ENCODE measurements around the gene MFNG. TPM values are rescaled to one million over a fixed set of nuclear protein-coding genes. Genes with fewer than 3 reads are reported as not detected.

MFNG gene
- total RNA-seq, 4 donors from 2014 or later, result 12.4 to 47.0 (median 26.5) TPM

DNA sequence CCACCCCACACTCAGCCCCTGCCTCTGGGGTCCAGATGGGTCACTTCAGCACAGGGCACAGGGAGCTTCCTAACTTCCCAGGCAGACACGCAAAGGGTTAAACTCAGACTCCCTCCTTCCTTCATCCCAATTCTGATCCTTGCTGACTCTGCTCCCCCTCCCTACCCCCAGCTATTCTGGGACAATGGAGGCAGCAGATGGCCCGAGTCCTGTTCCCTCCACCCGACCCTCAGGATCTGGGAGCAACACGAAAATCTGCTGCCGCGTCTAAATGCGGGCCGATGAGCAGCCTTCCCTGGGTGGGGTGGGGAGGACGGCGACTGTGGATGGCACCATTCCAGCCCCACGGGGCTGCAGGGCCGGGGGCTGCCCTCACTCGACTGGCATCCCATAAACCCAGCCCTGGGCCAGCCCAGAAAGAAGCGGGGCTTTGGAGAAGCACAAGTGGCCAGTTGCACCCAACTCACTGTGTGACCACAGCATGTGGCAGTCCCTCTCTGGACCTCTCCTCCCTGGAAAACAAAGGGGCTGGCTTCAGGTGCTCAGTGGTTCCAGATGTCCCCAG is 18.7 kb downstream of the MFNG start:
- H3K4me3 ChIP-seq, result no peak overlapping the region
- H3K4me1 ChIP-seq, result peaks cover 0 to 6% (median 0%) of the 10 kb centered on the region in 4 donors
- H3K9me3 ChIP-seq, result no peaks in the 10 kb centered on the region
- no peaks in the 10 kb centered on the region for H3K27me3 ChIP-seq
- H3K27ac ChIP-seq, result no peak overlapping the region
- H3K36me3 ChIP-seq, result peaks cover 0 to 11% (median 0%) of the 10 kb centered on the region in 3 donors
- no peak for TF ChIP-seq POLR2A (IDR thresholded peaks at IDR 0.05)
- TF ChIP-seq, protein P1, sequence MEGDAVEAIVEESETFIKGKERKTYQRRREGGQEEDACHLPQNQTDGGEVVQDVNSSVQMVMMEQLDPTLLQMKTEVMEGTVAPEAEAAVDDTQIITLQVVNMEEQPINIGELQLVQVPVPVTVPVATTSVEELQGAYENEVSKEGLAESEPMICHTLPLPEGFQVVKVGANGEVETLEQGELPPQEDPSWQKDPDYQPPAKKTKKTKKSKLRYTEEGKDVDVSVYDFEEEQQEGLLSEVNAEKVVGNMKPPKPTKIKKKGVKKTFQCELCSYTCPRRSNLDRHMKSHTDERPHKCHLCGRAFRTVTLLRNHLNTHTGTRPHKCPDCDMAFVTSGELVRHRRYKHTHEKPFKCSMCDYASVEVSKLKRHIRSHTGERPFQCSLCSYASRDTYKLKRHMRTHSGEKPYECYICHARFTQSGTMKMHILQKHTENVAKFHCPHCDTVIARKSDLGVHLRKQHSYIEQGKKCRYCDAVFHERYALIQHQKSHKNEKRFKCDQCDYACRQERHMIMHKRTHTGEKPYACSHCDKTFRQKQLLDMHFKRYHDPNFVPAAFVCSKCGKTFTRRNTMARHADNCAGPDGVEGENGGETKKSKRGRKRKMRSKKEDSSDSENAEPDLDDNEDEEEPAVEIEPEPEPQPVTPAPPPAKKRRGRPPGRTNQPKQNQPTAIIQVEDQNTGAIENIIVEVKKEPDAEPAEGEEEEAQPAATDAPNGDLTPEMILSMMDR (IDR thresholded peaks at IDR 0.05), result no peak
- no peak for DNase-seq

DNA sequence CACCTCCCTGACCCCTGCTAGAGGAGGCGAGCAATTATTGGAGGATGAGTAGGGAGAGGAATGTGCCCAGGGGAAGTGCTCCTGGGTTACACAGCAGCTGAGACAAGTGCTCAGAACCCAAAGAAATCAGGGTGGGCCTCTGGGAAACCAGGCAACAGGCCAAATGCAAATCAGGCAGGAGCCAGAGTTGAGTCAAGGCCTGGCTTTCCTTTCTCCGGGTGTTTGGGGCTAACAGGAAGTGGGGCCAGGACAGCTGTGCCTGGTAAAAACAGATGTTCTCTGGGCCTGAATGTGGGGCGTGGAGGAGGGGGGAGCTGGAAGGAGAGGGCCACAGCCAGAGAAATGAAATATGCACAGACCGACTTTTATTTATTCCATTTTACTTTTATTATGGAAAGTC is 22.0 kb downstream of the MFNG start:
- Histone ChIP-seq H3K36me3 (peaks cover 0 to 6% (median 0%) of the 10 kb centered on the region in 3 donors), H3K9me3 (no peaks in the 10 kb centered on the region), H3K27me3 (no peaks in the 10 kb centered on the region), H3K27ac (no peak overlapping the region), H3K4me1 (peaks cover 0 to 6% (median 0%) of the 10 kb centered on the region in 4 donors), H3K4me3 (no peak overlapping the region)
- TF ChIP-seq, protein P1 (IDR thresholded peaks at IDR 0.05), result no peak
- no peak for TF ChIP-seq POLR2A (IDR thresholded peaks at IDR 0.05)
- no peak for DNase-seq

DNA sequence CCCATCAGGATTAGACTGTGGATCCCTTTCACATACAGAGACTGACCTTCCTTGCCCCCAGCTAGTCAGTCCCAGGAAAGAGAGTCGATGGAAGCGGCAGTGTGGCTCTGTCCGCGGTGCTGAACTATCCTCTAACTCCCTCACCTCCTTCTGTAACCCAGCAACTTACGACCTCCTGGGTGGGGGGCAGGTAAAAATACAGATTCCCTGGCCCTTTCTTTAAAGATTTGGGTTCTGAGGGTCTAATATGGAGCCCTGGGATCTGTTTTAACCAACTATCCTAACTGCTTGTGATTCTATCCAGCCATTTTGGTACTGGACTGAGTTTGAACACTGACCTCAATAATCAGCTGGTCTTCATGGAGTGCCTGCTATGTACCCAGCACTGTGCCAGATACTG is 23.2 kb downstream of the MFNG start:
- no peak for DNase-seq
- Histone ChIP-seq H3K4me1 (peaks cover 0 to 4% (median 2%) of the 10 kb centered on the region in 4 donors), H3K4me3 (no peak overlapping the region), H3K36me3 (peaks cover 0 to 6% (median 0%) of the 10 kb centered on the region in 3 donors), H3K27me3 (no peaks in the 10 kb centered on the region), H3K27ac (no peak overlapping the region), H3K9me3 (no peaks in the 10 kb centered on the region)
- no peak for TF ChIP-seq POLR2A (IDR thresholded peaks at IDR 0.05)

DNA sequence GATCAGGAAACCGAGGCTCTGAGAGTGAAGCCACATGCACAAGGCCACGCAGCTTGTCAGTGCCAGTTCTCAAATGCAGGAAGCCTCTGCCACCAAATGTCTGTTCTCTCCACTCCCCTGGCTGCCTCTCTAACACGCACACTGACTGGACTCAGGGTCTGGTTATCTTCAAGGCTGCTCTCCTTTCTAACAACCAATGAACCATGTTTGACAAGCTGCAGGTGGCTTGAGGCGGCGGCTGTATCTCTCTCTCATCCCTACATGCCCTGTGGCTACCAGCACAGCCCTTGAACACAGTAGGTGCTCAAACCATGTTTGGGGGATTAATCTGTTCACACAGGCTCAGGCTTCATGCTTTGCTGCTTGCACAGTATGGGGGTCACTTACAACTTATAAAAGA is 23.7 kb downstream of the MFNG start:
- TF ChIP-seq POLR2A (IDR thresholded peaks at IDR 0.05), result no peak
- TF ChIP-seq, protein P1 (IDR thresholded peaks at IDR 0.05), result no peak
- Histone ChIP-seq H3K4me3 (no peak overlapping the region), H3K27me3 (no peaks in the 10 kb centered on the region), H3K27ac (no peak overlapping the region), H3K36me3 (peaks cover 0 to 6% (median 0%) of the 10 kb centered on the region in 3 donors), H3K9me3 (no peaks in the 10 kb centered on the region), H3K4me1 (peaks cover 0 to 5% (median 2%) of the 10 kb centered on the region in 4 donors)
- no peak for DNase-seq

DNA sequence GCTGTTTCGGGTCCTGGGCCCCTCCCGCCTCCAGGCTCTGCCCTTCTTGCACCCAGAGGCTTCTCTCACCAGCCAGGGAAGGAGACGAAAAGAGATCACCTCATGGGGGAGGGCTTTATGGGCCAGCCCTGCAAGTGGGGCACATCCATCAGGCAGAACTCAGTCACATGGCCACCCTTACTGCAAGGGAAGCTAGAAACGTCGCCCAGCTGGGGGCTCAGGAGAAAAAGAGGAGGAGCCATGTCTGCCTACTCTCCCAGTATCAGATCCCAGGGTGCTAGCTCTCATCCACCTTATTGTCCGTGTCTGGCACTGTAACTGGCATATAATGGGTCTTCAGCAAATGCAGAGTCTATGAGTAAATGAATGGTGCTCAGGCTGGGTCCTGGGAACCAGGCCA is 24.2 kb downstream of the MFNG start:
- Histone ChIP-seq H3K36me3 (peaks cover 0 to 3% (median 0%) of the 10 kb centered on the region in 3 donors), H3K27ac (no peak overlapping the region), H3K9me3 (no peaks in the 10 kb centered on the region), H3K4me3 (no peak overlapping the region), H3K27me3 (no peaks in the 10 kb centered on the region), H3K4me1 (peaks cover 0 to 5% (median 2%) of the 10 kb centered on the region in 4 donors)
- DNase-seq, result no peak
- TF ChIP-seq, protein P1 (IDR thresholded peaks at IDR 0.05), result no peak
- TF ChIP-seq POLR2A (IDR thresholded peaks at IDR 0.05), result no peak

DNA sequence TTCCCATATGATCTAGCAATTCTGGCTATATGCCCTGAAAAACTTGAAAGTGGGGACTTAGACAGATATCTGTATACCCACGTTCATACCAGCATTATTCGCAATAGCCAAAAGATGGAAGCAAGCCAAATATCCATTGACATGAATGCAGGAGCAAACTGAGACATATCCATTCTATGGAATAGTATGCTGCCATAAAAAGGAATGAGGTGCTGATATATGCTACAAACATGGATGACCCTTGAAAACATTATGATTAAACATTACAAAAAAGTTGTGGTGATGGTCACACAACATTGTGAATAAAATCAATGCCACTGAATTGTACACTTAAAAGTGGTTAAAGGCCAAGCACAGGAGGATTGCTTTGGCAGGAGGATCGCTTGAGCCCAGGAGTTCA is 25.5 kb downstream of the MFNG start:
- TF ChIP-seq, protein P1 (IDR thresholded peaks at IDR 0.05), result no peak
- no peak for TF ChIP-seq POLR2A (IDR thresholded peaks at IDR 0.05)
- no peak for DNase-seq
- Histone ChIP-seq H3K4me1 (peaks cover 0 to 7% (median 3%) of the 10 kb centered on the region in 4 donors), H3K27ac (no peak overlapping the region), H3K27me3 (no peaks in the 10 kb centered on the region), H3K36me3 (no peaks in the 10 kb centered on the region), H3K4me3 (no peak overlapping the region), H3K9me3 (no peaks in the 10 kb centered on the region)
